ENCODE measurements around the gene CELF4.

DNA sequence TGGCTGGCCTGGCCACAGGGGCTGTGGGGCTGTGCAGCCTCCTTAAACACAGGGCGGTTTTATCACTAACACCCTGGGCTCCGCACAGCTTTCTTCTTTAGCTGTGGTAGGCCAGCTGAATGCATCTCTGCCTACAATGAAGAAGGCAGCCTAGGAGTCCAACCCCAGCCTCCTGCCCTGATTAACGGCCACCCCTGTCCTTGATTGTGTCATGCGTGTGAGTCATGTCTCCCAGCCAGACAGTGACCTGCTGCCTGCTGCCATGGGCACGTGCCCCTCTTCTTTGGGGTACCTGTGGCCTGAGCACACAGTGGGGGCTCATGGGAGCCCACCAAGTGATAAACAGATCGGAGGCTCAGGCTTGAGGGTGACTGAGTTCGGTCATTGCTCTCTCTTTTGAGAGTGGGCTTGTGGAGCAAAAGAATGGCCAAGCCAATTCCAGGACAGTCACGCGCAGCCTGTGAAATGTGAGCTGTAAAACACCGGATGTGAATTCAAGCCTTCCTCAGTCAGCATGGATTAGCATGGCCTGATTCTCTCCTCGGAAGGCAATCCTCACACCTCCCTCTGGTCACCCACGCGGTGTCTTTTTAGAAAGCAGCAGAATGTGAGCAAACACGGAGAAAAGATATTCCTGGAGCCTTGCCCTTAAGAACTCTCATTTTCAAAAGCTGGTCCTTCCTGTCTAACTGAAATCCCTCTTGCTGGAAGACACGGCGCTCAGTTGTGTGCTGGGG is 144.1 kb downstream of the CELF4 start:
- TF ChIP-seq EZH2 (IDR thresholded peaks at IDR 0.05) = no peak
- TF ChIP-seq POLR2AphosphoS5 (IDR thresholded peaks at IDR 0.05; ENCODE audit: borderline replicate concordance, low read depth, low read length) = no peak

Measured in SK-N-MC (cell line).